ENCODE data around the gene HOTAIR.
A peak's percentile ranks its signal among the peaks of the same experiment; 100 is the strongest.

Gene HOTAIR

GRCh38 chr12:53974084-53975063 lies at the start of gene HOTAIR:
Gene HOTAIR (minus strand): TSS chr12:53974954.
- DNase-seq, result no peak

GRCh38 chr12:54024127-54024526 lies 49.4 kb upstream of the HOTAIR start:
- DNase-seq, result no peak

- DNase-seq, result no peak
Observed at GRCh38 chr12:54022960-54023884, 48.5 kb upstream of the HOTAIR start.

- DNase-seq, result no peak
Observed at GRCh38 chr12:54021432-54022013, 46.8 kb upstream of the HOTAIR start.

GRCh38 chr12:54020591-54021405 lies 46.0 kb upstream of the HOTAIR start:
- no peak for DNase-seq

- DNase-seq, result no peak
Observed at GRCh38 chr12:54019924-54020590, 45.3 kb upstream of the HOTAIR start.

- no peak for DNase-seq
Observed at GRCh38 chr12:54019091-54019811, 44.5 kb upstream of the HOTAIR start.

GRCh38 chr12:54018468-54018984 lies 43.8 kb upstream of the HOTAIR start:
- DNase-seq, result no peak

- DNase-seq, result peak; percentile 81
Observed at GRCh38 chr12:54017878-54018467, 43.2 kb upstream of the HOTAIR start.

GRCh38 chr12:54017027-54017788 lies 42.5 kb upstream of the HOTAIR start:
- peak; percentile 57 for DNase-seq

GRCh38 chr12:54016478-54016964 lies 41.8 kb upstream of the HOTAIR start:
- no peak for DNase-seq

- no peak for DNase-seq
Observed at GRCh38 chr12:54016051-54016450, 41.3 kb upstream of the HOTAIR start.

- DNase-seq, result no peak
Observed at GRCh38 chr12:54015018-54015931, 40.5 kb upstream of the HOTAIR start.

GRCh38 chr12:54014377-54015017 lies 39.7 kb upstream of the HOTAIR start:
- no peak for DNase-seq

GRCh38 chr12:54012631-54013409 lies 38.1 kb upstream of the HOTAIR start:
- no peak for DNase-seq

GRCh38 chr12:54011665-54012532 lies 37.1 kb upstream of the HOTAIR start:
- no peak for DNase-seq

Data from NK-92 treated with Interleukin-12 subunit alpha and Interleukin-12 subunit beta, amount 100 ng/mL, for 24 hours (cell line).